HFFc6 (cell line): ENCODE data around the gene PRRX1. TPM values are rescaled to one million over a fixed set of nuclear protein-coding genes. Genes with fewer than 3 reads are reported as not detected.

Source experiments
- DNase-seq: peaks from one replicate; pipeline ENCODE4 v3.0.0-alpha.2; 2018
- H3K27ac Mint-ChIP-seq: 2 replicates; pipeline ENCODE4 v1.8.0; 2020; ENCODE audit warnings: mild to moderate bottlenecking, mixed read lengths
- H3K27me3 Mint-ChIP-seq: 2 replicates; pipeline ENCODE4 v1.8.0; 2021; ENCODE audit warnings: mild to moderate bottlenecking, moderate library complexity, mixed read lengths; ENCODE audit not compliant: insufficient read depth
- H3K36me3 Mint-ChIP-seq: 2 replicates; pipeline ENCODE4 v1.8.0; 2021; ENCODE audit warnings: low read depth, mixed read lengths
- H3K4me1 Mint-ChIP-seq: 2 replicates; pipeline ENCODE4 v1.8.0; 2020; ENCODE audit warnings: low read depth, mixed read lengths
- H3K4me3 Mint-ChIP-seq: 2 replicates; pipeline ENCODE4 v1.8.0; 2020; ENCODE audit warnings: mild to moderate bottlenecking, moderate library complexity, mixed read lengths
- H3K9me3 Mint-ChIP-seq: 2 replicates; pipeline ENCODE4 v1.8.0; 2020; ENCODE audit warnings: mild to moderate bottlenecking, mixed read lengths
- total RNA-seq, 6 experiments: library from RNA; stranded (reverse); fragmentation: NEBNext Ultra II Directional; extraction: Animal tissue kit (Norgen Biotek cat#: 25700); gene quantifications; 2 replicates in 1 of 6; 3 replicates in 5 of 6; pipeline ENCODE4 v1.2.3, GENCODE V29; 2021
- TF ChIP-seq, protein P1 (sequence below): fragments of 200-600 bp; sonication (generic); IDR thresholded peaks from 2 replicates; pipeline ENCODE4 v1.5.0; 2021; ENCODE audit warnings: antibody characterized with exemption, mild to moderate bottlenecking

Gene PRRX1
- total RNA-seq, 6 experiments from 2014 or later = 151 to 310 (median 270) TPM

DNA sequence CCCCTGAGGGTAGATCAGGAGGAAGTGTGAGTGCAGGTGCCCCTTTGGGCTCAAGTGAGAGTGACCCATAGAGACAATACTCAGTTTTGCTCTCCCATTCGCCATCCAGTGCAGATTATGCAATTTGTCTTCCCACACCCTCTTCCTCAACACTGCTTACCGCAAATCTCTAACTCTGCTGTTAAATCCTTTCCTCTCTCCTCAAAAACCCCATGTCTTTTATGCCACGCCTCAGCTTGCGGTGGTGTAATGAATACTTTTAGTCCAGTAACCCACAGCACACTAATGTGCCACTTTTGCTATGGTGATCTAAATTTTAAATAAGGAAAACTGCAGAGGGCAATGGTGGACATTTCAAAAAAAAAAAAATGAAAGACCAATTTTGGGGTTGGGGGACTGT, 57.7 kb downstream of the PRRX1 start:
- Mint-ChIP-seq H3K4me1 (peaks cover 65% of the 10 kb centered on the region), H3K36me3 (peaks cover 87% of the 10 kb centered on the region), H3K27ac (peak overlapping the region; percentile 70), H3K4me3 (no peak overlapping the region), H3K27me3 (peaks cover 1% of the 10 kb centered on the region), H3K9me3 (no peaks in the 10 kb centered on the region)
- TF ChIP-seq, protein P1, sequence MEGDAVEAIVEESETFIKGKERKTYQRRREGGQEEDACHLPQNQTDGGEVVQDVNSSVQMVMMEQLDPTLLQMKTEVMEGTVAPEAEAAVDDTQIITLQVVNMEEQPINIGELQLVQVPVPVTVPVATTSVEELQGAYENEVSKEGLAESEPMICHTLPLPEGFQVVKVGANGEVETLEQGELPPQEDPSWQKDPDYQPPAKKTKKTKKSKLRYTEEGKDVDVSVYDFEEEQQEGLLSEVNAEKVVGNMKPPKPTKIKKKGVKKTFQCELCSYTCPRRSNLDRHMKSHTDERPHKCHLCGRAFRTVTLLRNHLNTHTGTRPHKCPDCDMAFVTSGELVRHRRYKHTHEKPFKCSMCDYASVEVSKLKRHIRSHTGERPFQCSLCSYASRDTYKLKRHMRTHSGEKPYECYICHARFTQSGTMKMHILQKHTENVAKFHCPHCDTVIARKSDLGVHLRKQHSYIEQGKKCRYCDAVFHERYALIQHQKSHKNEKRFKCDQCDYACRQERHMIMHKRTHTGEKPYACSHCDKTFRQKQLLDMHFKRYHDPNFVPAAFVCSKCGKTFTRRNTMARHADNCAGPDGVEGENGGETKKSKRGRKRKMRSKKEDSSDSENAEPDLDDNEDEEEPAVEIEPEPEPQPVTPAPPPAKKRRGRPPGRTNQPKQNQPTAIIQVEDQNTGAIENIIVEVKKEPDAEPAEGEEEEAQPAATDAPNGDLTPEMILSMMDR = no peak
- DNase-seq = no peak

DNA sequence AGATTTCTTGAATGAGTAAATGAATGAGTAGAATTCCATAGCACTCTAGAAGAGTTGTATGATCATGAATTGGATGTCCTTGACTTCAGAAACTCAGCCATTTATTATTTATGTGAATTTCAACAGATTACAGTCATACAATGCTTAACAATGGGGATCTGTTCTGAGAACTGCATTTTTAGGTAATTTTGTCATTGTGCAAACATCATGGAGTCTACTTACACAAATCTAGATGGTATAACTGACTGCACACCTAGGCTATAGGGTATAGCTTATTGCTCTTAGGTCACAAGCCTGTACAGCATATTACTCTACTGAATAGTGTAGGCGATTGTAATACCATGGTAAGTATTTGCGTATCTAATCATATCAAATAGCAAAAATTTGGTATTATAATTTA, 59.6 kb downstream of the PRRX1 start:
- no peak for DNase-seq
- TF ChIP-seq, protein P1 = no peak
- no peak overlapping the region for H3K27ac Mint-ChIP-seq
- no peaks in the 10 kb centered on the region for H3K9me3 Mint-ChIP-seq
- peaks cover 51% of the 10 kb centered on the region for H3K4me1 Mint-ChIP-seq
- H3K36me3 Mint-ChIP-seq = peaks cover 83% of the 10 kb centered on the region
- H3K27me3 Mint-ChIP-seq = peaks cover 3% of the 10 kb centered on the region
- no peak overlapping the region for H3K4me3 Mint-ChIP-seq

DNA sequence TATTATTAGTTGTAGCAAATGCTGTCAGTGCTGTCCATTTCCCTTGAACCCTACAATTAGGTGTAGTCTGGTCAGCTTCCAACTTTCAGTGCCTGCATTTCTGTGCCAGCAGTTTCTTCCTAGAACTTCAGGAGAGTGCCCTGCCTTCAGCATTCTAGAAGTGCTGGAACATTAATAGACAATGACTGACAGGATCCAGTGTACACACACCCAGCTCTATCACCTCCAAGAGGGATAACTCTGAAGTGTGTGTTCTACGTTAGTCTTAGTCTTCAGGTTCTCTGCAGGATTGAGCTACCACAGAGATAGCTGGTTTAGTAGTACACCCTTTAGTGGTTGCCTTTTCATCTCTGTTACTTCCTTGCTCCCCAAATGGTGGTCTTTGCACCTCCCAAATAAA, 61.4 kb downstream of the PRRX1 start:
- TF ChIP-seq, protein P1 = no peak
- H3K4me3 Mint-ChIP-seq = no peak overlapping the region
- peaks cover 3% of the 10 kb centered on the region for H3K27me3 Mint-ChIP-seq
- H3K27ac Mint-ChIP-seq = no peak overlapping the region
- H3K4me1 Mint-ChIP-seq = peaks cover 59% of the 10 kb centered on the region
- peaks cover 87% of the 10 kb centered on the region for H3K36me3 Mint-ChIP-seq
- no peak for DNase-seq
- no peaks in the 10 kb centered on the region for H3K9me3 Mint-ChIP-seq

DNA sequence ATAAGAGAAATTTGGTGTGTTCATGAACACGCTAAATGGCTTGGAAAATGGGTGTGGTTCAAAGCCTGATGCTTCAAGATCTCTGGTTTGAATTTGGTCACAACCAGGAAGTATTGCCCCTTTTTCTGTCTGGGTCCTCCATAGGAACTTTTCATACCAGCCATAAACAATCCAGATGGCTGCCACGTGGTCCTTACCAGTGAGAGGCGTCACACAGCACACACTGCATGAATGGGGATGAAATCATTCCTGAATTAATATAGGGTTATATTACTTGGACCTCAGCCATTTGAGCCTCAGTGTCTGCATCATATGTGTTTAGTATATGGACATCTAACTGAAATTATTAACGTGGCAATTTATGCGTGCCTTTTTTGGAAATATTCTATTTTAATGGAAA, 64.0 kb downstream of the PRRX1 start:
- Mint-ChIP-seq H3K36me3 (peaks cover 86% of the 10 kb centered on the region), H3K27ac (peak overlapping the region; percentile 9; the same call in 1 of the 2 replicates), H3K27me3 (peaks cover 2% of the 10 kb centered on the region; the same call in 1 of the 2 replicates), H3K9me3 (no peaks in the 10 kb centered on the region), H3K4me3 (no peak overlapping the region), H3K4me1 (peaks cover 57% of the 10 kb centered on the region)
- DNase-seq = no peak
- TF ChIP-seq, protein P1 = no peak

DNA sequence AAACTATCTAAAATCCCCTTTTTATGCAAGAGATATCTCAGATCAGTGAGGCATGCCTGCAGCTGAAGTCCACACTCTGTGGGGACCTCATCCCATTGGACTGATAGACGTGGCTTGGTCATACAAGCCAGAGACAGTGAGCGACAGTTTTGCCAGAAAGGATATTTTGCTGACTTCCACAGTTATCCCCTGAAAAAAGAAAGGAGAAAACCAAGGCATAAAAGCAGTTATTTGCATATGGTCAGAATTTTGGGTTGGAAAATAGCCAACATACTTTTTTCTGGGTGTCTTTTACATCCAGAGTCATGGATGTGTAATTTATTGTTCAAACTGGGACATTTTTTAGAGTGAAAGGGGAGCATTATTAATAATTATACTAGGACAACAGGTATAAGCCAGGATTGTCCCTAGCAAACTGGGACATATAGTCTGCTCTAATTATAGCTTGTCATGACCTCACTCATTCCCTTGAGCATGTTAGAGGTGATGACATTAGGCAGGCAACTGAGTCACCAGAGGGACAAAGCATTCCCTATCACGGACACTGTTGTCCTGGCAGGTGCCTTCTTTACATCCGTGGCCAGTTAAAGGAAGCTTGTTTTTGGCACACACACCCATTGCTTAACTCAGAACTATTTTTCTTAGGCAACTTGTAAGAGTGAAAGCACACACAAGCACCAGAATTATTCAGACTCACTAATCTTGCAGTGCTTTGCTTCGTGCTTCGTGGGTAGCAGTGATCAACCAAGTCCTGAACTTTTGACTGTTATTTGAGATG, 65.5 kb downstream of the PRRX1 start:
- TF ChIP-seq, protein P1 = no peak
- Mint-ChIP-seq H3K9me3 (no peaks in the 10 kb centered on the region), H3K4me3 (no peak overlapping the region; the same call in 1 of the 2 replicates), H3K27me3 (peaks cover 2% of the 10 kb centered on the region; the same call in 1 of the 2 replicates), H3K36me3 (peaks cover 86% of the 10 kb centered on the region), H3K27ac (peak overlapping the region; percentile 38), H3K4me1 (peaks cover 66% of the 10 kb centered on the region)
- peak; percentile 28 for DNase-seq
